ENCODE data around the gene ADPRM.

The ADPRM gene

GRCh38 chr17:10739386-10739785, 42.0 kb downstream of the ADPRM start:
- no peak for DNase-seq (ENCODE audit: low read depth in 2 of 2, low spot score in 1 of 2)

- no peak for DNase-seq (ENCODE audit: low read depth in 2 of 2, low spot score in 1 of 2)
These were observed 44.2 kb downstream of the ADPRM start for GRCh38 chr17:10741416-10742135.

DNA sequence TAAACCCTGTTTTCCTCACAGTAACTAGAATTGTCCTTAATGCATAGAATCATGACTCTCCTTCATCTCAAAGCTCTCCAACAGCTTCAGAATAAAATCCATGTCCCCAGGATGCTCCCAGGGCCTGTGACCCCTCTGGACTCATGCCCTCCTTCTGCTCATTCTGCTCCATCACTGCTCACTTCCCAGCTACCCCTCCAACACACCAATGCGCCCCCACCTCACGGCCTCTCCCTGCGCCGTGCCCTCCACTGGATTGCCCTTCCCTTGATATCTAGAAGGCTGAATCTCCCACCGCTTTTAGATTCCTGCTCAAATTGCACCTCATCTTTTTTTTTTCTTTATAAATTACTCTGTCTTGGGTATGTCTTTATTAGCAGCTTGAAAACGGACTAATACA, 45.0 kb downstream of the ADPRM start:
- DNase-seq (ENCODE audit: low read depth in 2 of 2, low spot score in 1 of 2), result no peak

- no peak for DNase-seq (ENCODE audit: low read depth in 2 of 2, low spot score in 1 of 2)
These were observed 46.1 kb downstream of the ADPRM start for GRCh38 chr17:10743316-10744009.

DNA sequence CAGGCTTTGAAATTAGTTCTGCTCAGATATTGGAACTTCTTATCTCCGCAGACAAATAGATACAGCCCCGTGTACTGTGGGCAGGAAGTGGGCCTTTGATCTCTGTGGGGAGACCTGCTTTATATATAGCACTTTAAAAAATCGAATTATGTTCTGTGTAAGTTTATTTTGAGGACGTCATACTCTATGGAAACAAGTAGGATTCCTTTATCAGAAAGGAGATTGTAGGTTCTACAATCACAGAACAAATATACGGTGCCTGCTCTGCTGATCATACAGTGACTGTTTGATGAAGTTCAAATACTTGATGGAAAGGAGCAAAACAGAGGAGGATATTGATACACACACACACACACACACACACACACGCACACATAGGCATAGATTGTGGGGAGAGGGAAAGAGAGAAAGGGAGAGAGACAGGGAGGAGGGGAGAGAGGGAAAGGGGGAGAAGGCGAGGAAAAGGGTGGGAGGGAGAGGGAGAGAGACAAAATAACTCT, 47.2 kb downstream of the ADPRM start:
- DNase-seq (ENCODE audit: low read depth in 2 of 2, low spot score in 1 of 2), result no peak

DNA sequence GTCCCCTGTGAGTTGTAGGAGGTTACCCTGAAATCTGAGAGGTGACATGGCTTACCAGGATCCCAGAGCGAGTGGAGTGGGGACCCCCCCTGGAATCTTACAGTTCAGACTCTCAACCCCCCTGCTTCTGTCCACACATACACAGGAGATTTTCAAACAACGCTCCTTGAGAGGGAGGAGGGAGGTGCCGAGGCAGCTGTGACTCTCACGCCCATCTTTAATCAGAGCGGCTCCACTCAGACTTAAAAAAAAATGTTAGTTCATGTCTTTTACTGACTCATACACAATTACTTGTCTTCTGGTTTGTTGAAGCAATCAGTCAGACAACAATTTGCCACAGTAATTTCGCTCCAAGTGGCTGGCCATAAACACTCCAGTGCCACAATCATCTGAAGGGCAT, 47.8 kb downstream of the ADPRM start:
- DNase-seq (ENCODE audit: low read depth in 2 of 2, low spot score in 1 of 2), result no peak

- no peak for DNase-seq (ENCODE audit: low read depth in 2 of 2, low spot score in 1 of 2)
These were observed 51.3 kb downstream of the ADPRM start for GRCh38 chr17:10748531-10749181.

- DNase-seq (ENCODE audit: low read depth in 2 of 2, low spot score in 1 of 2), result no peak
These were observed 52.8 kb downstream of the ADPRM start for GRCh38 chr17:10750210-10750609.

DNA sequence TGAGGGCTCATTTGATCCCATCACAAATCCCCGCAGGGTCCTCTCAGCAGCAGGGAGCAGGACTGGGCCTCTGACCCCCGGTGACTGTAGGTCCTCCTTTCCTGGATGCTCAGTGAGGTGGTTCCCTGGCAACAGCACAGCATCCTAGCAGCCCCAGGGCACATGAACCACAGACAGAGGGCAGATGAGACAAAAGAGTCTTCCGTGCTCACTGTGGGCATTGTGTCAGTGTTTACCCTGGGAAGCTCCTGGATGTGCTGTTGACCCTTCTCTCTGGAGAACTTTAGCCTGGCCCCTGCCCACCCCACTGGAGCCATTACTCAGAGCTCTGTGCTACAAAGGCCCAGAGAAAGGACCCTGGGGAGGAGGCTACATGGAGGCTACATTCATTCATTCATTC, 54.2 kb downstream of the ADPRM start:
- DNase-seq (ENCODE audit: low read depth in 2 of 2, low spot score in 1 of 2), result no peak

DNA sequence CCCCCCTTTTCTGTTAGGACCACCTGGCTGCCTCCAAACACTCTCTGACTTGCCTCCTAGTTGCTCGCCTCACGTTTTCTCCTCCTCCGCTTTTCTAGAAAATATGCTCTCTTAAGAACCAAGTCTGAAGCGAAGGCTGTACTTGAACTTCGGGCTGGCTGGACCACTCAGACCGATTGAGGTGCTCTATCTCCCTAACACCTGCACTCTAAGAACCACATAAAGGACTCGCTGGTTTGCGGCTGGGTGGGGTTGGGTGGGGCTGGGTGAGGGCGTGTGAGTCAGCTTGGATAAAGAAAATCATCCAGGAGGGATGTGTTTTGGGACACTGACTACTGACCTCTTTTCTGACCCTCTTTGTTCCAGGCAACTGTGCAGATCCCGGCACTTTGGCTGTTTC, 55.3 kb downstream of the ADPRM start:
- no peak for DNase-seq (ENCODE audit: low read depth in 2 of 2, low spot score in 1 of 2)

GRCh38 chr17:10754109-10754508, 56.7 kb downstream of the ADPRM start:
- no peak for DNase-seq (ENCODE audit: low read depth in 2 of 2, low spot score in 1 of 2)

DNA sequence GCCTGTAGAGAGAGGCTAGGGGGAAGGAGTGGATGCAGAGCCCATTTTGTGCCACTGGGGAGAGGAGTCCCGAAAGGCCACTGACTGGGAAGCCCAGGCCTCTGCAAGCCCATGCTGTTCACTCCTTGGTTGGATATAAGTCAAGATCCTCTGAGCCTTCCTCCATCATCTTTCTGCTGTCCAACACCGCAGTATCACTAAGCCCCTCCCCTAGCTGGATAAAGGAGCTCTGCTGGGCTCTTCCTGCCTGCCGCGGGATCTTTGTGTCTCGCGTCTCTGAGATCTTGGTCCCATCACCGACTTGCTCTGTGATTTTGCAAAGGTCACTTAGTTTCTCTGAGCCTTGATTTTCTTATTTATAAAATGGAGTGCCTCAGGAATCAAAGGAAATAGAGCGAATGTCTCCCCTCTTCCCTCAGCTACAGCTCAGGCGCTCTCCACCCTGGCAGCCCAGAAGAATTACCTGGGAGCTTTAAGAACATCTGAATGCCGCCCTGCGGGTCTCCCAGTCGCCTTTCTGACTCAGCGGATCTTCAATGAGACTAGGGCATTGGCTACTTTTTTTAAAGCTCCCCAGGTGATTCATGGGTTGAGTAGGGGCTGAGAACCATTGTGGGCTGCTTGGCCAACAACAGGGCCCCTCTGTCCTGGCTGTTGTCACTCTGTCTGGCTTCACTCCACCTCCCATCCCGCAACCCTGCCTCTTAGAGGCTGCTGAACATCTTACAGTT, 57.6 kb downstream of the ADPRM start:
- no peak for DNase-seq (ENCODE audit: low read depth in 2 of 2, low spot score in 1 of 2)

DNA sequence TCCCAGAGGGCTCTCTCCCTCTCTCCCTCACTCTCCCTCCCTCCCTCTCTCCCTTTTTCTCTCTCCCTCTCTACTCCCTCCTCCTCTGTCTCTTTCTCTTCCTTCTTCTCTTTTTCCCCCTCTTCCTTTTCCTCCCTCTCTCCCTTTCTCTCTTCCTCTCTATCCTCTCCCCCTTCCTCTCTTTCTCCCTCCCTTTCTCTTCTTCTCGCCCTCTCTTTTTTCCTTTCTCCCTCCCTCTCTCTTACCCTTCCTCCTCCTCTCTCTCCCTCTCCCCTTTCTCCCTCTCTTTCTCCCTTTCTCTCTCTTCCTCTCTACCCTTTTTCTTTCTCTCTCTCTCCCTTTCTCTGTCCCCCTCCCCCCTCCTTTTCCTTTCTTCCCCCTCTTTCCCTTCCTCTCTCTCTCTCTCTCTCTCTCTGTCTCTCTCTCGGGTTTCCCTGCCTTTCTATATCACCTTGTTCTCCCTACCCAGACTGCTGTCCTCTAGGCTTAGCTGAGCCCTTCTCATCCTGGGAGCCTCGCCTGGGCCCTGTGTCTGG, 58.3 kb downstream of the ADPRM start:
- DNase-seq (ENCODE audit: low read depth in 2 of 2, low spot score in 1 of 2), result no peak

DNA sequence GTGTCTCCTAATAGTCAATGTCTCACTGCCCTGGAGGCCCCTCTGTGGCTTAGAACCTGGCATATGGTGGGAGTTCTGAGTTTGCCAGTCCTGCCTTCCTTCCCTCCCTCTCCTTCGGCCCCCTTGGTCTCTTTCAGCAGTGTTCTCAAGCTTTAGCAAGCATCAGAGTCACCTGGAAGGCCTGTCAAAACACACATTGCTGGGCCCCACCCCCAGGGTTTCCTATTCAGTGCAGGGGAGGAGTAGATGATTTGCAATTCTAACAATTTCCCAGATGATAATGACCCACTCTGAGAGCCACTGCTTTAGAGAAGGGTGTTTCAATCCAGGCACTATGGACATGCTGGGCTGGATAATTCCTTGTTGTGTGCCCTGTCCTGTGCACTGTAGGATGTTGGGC, 58.8 kb downstream of the ADPRM start:
- DNase-seq (ENCODE audit: low read depth in 2 of 2, low spot score in 1 of 2), result no peak

DNA sequence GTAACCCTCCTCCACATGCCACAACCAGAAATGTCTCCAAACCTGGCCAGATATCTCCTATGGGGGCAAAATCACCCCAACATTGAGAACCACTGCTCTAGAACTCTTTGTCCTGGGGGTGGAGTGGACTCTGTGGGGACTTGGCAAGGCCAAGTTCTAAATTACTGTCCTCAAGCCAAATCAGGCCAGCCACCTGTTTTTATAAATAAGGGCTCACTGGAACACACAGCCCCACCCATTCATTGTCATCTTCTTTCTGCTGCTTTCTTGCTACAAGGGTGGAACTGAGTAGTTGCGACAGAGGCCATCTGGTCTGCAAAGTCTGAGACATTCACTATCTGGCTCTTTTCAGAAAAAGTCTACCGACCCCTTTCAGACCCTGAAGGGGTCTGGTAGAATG, 59.2 kb downstream of the ADPRM start:
- no peak for DNase-seq (ENCODE audit: low read depth in 2 of 2, low spot score in 1 of 2)

DNA sequence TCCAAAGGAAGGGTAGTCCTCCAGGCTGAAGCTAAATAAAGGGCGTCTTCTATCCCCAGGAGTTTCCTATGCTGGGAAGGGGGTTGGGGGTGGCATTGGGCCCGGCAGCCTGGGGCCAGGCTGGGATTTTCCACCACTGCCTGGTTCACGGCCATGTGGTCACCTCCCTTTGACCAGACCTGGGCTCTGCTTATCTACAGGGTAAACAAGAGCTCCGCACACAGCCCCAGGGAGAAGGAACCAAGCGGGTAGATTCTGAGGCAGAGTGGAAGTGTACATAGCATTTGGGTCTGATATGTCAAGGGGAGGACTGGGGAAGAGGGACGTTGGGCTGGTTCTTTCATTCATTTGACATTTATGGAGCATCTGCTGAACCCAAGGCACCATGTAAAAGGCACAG, 59.7 kb downstream of the ADPRM start:
- DNase-seq (ENCODE audit: low read depth in 2 of 2, low spot score in 1 of 2), result no peak

DNA sequence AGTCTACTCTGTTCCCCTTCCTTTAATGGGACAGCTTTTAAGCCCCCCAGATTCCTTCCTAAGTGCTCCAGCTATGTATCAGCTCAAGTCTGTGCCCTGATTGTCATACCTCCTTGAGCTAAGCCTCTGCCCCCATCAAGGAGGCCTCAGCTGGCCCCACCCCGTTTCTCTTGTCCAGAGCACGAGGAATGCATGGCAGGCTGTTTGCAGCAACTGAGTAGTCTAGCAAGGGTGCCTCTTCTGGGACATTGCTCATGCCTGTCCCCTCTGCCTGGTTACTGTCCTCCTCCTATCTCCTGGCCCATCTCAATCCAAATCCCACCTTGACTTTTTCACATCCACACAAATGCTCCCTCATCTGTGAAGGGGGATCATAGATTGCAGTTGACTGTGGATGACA, 60.3 kb downstream of the ADPRM start:
- no peak for DNase-seq (ENCODE audit: low read depth in 2 of 2, low spot score in 1 of 2)

DNA sequence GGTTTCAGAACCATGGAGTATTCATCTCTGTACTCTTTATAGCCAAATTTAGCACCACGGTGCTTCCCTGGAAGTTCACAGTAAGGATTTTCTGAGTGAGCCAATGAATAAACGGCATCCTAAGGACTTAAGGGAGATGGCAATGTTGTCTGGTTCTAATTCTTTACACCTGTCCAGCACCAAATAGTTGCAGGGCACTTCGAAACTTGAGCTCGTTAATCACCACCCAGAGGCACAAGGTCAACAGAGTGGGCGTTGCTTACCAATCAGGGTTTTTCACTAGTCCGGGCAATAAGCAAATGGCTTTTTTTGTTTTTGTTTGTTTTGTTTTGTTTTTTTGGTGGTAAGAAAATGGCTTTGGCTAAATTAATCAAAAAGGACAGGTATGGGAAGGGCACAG, 60.7 kb downstream of the ADPRM start:
- DNase-seq (ENCODE audit: low read depth in 2 of 2, low spot score in 1 of 2), result no peak

All from stimulated activated CD8-positive, alpha-beta memory T cell treated with anti-CD3 and anti-CD28 coated beads, Interleukin-4, amount 100 ng/mL, for 1 hour (primary cell).